ENCODE measurements around the gene CNGB1.
"Not testable (repeated sequence)": the region's sequence is repeated elsewhere in the genome, so short reads cannot be mapped to it uniquely, and the experiment has no call there.

CNGB1 gene

GRCh38 chr16:57920880-57921229, 50.1 kb downstream of the CNGB1 start:
- no peak for DNase-seq

- DNase-seq: no peak
These were observed 50.6 kb downstream of the CNGB1 start for GRCh38 chr16:57920215-57920879.

DNA sequence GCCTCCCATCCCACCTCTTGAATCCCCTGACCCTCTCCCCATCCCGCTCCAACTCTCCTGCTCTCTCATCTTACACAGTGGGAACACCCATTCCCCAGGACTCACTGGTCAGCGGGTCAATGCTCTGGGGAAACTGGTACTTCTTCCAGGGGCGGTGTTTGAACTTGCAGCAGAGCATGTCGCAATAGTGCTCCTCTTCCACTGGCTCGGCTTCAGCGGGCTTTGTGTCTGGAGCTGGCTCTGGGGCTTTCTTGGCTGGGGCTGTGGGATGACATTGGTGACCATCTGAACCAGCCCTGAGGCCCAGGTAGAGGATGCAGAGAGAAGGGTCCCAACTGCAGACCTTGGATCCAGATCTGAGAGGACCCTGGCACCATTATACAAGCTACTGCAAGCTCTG, 51.9 kb downstream of the CNGB1 start:
- DNase-seq: no peak

GRCh38 chr16:57918444-57918843, 52.5 kb downstream of the CNGB1 start:
- DNase-seq: no peak

DNA sequence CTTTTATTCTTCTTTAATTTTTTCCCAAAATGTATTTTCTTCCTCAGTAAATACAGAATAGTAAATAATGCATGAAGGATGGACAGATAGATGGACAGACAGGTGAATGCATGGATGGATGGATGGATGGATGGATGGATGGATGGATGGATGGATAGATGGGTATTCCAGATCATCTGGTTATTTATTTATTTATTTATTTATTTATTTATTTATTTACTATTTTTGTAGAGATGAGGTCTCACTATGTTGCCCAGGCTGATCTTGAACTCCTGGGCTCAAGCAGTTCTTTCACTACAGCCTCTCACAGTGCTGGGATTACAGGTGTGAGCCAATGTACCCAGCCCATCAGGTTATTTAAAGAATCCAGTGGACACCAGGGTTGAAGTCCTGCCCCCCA, 53.0 kb downstream of the CNGB1 start:
- DNase-seq: not testable (repeated sequence)

DNA sequence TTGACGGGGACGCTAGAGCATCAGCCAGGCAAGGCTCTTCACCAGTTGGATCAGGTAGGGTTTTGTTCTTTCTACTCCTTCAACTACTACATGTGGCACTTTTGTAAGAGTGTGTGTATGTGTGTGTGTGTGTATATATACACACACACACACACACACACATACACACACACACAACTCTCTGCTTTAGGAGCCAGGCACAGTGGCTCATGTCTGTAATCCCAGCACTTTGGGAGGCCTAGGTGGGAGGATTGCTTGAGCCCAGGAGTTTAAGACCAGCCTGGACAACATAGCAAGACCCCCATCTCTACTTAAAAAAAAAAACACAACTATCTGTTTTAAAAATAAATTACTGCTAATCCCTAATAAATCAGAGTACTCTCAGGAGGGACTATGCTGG, 53.4 kb downstream of the CNGB1 start:
- not testable (repeated sequence) for DNase-seq

DNA sequence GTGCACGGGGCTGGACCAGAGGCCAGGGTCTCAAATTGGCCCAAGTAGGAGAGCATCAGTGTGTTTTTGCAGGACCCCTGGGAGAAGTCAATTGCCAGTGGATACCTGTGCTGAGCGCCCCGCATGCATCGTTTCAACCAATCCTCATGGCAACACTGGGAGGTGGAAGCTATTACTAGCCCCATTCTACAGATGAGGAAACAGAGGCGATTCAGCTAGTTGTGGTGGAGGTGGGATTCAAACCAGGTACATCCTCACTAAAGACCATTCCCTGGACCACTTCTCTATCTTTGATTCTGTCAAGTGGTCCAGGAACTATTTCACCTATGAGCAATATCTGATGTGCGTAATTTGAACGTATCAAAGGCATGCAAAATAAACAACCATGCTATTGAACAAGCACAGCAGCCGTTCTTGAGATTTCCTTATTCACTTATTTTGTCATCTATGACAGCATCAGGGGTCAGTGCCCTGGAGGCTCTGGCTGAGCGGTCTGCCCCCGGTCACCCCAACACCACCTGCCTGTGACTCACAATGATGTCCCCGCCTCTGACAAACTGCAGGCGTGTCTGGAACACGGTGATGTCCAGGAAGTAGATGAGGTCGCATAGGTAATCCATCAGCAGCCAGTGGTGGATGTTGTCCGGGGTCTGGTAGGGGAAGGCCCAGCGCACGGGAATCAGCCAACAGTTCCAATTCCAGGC, 54.0 kb downstream of the CNGB1 start:
- no peak for DNase-seq

- DNase-seq: no peak
These were observed 55.0 kb downstream of the CNGB1 start for GRCh38 chr16:57915811-57916488.

GRCh38 chr16:57915267-57915666, 55.7 kb downstream of the CNGB1 start:
- no peak for DNase-seq

GRCh38 chr16:57914244-57915173, 56.4 kb downstream of the CNGB1 start:
- no peak for DNase-seq

DNA sequence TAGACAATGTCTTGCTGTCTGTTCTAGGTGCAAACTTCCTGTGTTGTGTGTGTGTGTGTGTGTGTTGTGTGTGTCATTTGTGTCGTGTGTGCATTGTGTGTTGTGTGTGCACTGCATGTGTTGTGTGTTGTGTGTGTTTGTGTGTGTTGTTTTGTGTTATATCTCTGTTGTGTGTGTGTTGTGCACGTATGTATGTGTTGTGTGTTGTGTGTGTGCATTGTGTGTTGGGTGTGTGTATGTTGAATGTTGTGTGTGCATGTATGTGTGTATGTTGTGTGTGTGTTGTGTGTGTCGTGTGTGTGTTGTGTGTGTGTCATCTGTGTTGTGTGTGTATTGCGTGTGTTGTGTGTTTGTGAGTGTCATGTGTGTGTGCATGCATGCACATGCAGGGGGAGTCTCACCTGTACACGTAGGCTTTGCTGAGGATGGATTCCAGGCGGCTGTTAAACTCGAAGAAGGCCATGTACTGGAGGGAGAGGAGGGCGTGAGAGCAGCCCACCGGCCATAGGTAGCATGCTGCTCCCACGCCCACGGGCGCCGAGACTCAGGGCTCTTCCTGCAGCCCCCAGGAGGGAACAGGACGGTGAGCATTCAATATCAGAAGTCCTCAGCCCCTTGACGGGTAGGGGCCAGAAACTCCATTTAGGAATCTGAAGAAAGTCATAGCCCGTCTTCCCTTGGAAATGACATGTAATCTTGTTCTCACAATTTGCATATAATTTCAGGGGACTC, 58.2 kb downstream of the CNGB1 start:
- DNase-seq: no peak

DNA sequence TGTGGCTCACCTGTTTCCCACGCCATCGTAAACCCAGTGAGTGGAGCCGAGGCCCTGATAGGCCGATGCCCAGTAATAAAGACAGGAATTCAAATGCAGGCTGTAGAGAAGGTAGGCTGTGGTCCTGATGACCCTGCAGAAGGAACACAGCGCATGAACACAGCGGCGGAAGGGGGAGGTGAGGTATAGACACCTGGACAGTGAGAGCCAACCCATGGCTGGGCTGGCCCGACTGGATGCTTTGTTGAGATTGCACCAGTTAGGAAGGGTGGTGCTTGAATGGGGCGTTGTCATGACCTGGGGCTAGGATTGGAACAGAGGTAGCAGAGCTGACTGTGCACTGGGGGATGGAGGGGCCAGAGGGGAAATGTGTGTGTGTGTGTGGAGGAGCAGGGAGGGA, 59.2 kb downstream of the CNGB1 start:
- DNase-seq: no peak

DNA sequence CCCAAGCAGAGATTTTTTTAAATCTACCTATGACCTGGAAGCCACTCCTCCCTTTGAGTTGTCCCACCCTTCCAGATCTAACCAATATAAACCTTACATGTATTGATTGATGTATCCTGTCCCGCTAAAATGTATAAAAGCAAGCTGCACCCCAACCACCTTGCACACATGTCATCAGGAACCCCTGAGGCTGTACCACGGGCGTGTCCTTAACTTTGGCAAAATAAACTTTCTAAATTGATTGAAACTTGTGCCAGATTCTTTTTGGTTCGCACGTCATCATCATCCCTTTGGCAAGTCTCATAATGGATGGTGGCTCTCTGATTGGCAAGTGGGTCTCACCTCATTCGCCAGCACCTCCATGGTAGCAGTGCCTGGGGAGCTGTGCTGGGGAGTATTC, 60.2 kb downstream of the CNGB1 start:
- no peak for DNase-seq

GRCh38 chr16:57908409-57908987, 62.4 kb downstream of the CNGB1 start:
- DNase-seq: no peak

DNA sequence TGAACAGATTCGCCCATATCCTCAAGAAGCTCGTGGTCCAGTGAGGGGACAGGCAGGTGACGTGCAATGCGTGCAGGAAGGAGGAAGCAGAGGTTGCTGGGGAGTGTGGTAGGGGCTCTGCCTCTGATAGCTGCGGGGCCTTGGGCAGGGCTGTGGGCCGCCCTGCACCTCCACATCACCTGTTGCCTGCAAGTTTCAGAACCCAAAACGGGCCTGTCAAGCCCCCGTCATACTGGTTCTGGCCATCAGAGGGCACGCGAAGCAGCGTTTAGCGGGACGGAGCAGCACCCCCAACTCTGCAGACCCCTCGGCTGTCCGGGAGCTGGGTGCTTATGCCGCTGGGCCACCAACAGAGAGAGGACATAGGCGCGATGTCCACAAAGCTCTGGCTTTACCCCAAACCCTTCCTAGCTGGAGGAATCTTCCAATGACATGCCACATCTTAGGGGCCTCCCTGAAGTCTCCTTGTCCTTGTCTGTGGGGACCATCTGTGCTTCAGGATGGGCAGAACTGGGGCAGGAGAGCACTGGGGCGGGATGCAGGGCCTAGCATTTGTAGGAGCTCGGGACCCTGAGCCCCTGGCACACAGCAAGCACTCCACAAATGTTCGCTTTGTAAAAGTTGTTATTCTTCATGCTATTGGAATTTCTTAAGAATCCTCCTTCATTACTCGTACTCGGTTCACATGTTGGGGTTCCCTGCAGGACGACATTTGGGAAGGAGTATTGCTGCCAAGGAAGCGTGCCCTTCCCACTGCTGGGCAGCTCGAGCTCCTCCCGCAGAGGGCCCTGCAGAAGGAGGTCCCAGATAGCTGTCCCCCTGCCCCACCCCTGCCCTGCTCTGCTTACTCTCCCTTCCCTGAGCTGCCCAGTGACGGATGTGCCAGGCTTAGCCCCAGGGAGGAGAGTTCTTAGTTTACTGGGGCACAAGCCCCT, 64.3 kb downstream of the CNGB1 start:
- no peak for DNase-seq

DNA sequence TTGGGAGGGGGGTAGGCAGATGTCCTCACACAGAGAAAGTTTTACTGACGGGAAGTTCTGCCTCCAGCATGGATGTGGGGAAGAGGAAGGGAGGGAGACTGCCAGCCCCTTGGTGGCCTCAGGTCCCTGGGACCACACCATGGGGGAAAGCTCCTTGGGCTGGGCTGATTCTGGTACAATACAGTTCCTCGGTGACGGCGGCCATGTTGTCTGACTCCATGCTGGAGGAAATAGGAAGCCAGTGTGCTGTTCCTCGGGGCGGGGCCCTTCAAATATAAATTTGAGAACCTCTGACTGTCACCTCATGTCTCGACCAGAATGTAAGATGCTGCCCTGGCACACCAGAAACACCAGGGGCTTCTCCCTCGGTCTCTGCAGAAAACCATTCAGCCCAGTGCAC, 66.8 kb downstream of the CNGB1 start:
- no peak for DNase-seq

DNA sequence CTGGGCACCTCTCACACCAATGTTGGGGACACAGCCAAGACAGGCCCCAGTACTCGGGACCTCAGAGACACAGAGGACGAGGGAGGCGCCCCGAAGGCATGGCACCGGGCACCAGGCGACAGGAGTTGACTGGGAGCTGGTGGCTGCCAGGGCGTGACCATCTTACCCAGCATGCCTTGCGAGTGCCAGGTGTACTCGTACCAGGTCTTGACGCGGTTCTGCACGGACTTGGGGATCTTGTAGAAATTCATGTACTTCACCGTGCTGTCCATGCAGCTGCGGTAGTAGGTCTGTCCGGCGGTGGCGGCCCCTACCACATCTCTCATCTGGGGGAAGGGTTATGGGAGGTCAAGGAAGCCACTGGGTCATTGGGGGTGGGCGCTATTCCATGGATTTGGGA, 67.3 kb downstream of the CNGB1 start:
- no peak for DNase-seq

DNA sequence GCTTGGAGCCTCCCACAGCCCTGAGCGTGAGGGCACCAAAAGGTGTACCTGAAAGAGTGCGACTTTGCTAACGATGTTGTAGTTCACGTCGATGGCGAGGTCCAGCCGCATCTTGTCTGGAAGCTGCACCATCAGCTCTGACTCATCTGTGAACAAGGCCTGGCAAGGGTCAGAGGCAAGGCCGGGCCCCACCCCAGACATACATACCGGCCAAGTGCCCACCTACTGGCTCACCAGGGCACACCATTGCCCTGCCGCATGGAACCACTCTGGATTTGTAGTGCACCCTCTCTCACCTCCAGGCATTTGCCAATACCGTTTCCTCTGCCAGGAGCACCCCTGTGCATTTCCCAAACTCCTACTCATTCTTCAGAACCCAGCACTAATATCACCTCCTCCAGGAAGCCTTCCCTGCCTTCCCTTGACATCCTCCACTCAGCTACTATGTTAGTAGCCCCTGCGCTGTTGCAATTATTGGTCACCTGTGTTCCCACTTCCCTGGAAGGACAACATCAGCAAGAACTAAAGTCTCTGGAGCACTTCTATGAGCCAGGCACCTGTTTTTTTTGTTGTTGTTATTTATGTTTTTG, 69.4 kb downstream of the CNGB1 start:
- DNase-seq: no peak

GRCh38 chr16:57900796-57901479, 70.0 kb downstream of the CNGB1 start:
- no peak for DNase-seq
